NT2/D1 (cell line): ENCODE results near the gene SDF4.

Source experiments
- DNase-seq: peaks from one replicate; pipeline ENCODE4 v3.0.0-alpha.2; 2011; ENCODE audit warnings: low read depth, low spot score
- H3K27me3 ChIP-seq: 2 replicates; pipeline ENCODE4 v1.6.0; 2011; ENCODE audit warnings: mild to moderate bottlenecking; ENCODE audit not compliant: insufficient read length, insufficient read depth
- H3K36me3 ChIP-seq: 2 replicates; pipeline ENCODE4 v1.6.1; 2011; ENCODE audit warnings: mild to moderate bottlenecking, low read length, mixed read lengths; ENCODE audit not compliant: insufficient read depth, insufficient read length
- H3K4me1 ChIP-seq: 2 replicates; pipeline ENCODE4 v1.5.1; 2011; ENCODE audit not compliant: insufficient read depth, insufficient read length
- H3K4me3 ChIP-seq: 2 replicates; pipeline ENCODE4 v1.5.1; 2011; ENCODE audit warnings: low read depth; ENCODE audit not compliant: insufficient read length
- H3K9ac ChIP-seq: 2 replicates; pipeline ENCODE4 v1.6.0; 2011; ENCODE audit warnings: low read depth; ENCODE audit not compliant: insufficient read length
- H3K9me3 ChIP-seq: 2 replicates; pipeline ENCODE4 v1.5.1; 2011; ENCODE audit warnings: mild to moderate bottlenecking, low read length; ENCODE audit not compliant: insufficient read depth
- SUZ12 ChIP-seq: IDR thresholded peaks from 2 replicates; pipeline ENCODE4 v1.6.1; 2011; ENCODE audit not compliant: insufficient read length, insufficient read depth; ENCODE audit errors: extremely low read depth
- YY1 ChIP-seq: IDR thresholded peaks from 2 replicates; pipeline ENCODE4 v1.6.1; 2011; ENCODE audit not compliant: insufficient read length, insufficient read depth
- ZNF274 ChIP-seq: IDR thresholded peaks from 2 replicates; pipeline ENCODE4 v1.6.1; 2011; ENCODE audit warnings: mild to moderate bottlenecking, low read depth, low read length

The SDF4 gene

DNA sequence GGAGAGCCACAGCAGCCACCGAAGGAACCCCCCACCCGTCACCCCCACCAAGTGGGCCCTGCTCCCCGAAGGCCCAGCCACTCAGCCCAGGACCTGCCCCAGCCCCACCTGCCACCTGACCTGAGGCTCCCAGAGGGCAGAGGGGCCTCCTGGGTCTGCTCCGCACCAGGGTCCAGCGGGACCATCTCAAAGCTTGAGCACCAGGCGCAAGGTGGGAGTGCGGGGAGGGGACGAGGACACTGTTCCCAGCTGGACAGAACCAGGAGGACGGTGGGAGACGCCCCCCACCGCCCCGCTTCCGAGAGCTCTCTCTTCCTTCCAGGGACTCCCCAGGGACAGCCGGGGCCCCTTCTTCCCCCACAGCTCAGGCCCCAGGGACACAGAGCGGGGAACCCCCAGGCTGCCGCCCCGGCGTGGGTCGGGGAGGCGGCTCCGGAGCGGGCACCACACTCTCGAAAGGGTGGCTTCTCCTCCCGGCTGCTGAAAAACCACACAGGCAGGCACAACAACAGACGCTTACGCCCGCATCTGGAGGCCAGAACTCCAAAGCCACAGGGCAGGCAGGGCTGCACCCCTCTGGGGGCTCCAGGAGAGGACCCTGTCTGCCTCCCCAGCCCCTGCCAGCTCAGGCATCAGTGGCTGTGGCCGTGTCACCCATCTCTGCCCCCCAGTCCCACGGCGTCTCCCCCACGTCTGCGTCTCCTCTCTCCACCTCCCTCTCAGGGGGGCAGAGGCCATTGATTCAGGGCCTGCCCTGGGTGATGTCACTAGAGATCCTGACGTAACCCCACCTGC, 60.1 kb downstream of the SDF4 start:
- peaks cover 13% of the 10 kb centered on the region for H3K4me1 ChIP-seq
- TF ChIP-seq SUZ12: no peak
- TF ChIP-seq YY1: no peak
- TF ChIP-seq ZNF274: no peak
- H3K27me3 ChIP-seq: peaks cover 10% of the 10 kb centered on the region
- DNase-seq: no peak
- no peaks in the 10 kb centered on the region for H3K36me3 ChIP-seq
- no peaks in the 10 kb centered on the region for H3K9me3 ChIP-seq
- no peak overlapping the region for H3K4me3 ChIP-seq
- no peak overlapping the region for H3K9ac ChIP-seq

DNA sequence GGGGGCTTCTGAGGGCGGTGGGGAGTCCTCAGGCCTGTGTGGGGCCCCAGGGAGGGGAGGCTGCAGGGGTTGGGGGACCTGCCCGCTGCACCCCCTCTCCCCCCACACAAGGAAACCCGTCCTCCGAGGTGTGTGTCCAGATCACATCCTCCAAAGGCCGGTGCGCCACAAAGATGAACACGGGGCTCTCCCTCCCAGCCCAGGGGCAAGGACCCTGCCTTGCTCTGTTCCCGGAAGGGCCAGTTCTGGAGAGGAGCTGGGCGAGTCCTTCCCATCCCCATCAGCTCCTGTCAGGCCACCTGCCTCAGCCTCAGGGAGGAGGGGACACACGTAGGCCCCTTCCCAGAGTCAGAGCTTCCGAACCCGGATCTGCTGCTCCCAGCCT, 60.6 kb downstream of the SDF4 start:
- DNase-seq: no peak
- H3K27me3 ChIP-seq: peaks cover 6% of the 10 kb centered on the region
- no peaks in the 10 kb centered on the region for H3K36me3 ChIP-seq
- TF ChIP-seq ZNF274 (no peak), SUZ12 (no peak), YY1 (no peak)
- H3K4me3 ChIP-seq: no peak overlapping the region
- peaks cover 13% of the 10 kb centered on the region for H3K4me1 ChIP-seq
- H3K9me3 ChIP-seq: no peaks in the 10 kb centered on the region
- no peak overlapping the region for H3K9ac ChIP-seq

GRCh38 chr1:1170215-1171091, 61.3 kb downstream of the SDF4 start:
- Histone ChIP-seq H3K4me1 (peaks cover 13% of the 10 kb centered on the region), H3K9me3 (no peaks in the 10 kb centered on the region), H3K9ac (peak overlapping the region; percentile 42), H3K4me3 (no peak overlapping the region), H3K27me3 (peaks cover 2% of the 10 kb centered on the region), H3K36me3 (no peaks in the 10 kb centered on the region)
- TF ChIP-seq YY1 (no peak), ZNF274 (no peak), SUZ12 (no peak)
- no peak for DNase-seq

DNA sequence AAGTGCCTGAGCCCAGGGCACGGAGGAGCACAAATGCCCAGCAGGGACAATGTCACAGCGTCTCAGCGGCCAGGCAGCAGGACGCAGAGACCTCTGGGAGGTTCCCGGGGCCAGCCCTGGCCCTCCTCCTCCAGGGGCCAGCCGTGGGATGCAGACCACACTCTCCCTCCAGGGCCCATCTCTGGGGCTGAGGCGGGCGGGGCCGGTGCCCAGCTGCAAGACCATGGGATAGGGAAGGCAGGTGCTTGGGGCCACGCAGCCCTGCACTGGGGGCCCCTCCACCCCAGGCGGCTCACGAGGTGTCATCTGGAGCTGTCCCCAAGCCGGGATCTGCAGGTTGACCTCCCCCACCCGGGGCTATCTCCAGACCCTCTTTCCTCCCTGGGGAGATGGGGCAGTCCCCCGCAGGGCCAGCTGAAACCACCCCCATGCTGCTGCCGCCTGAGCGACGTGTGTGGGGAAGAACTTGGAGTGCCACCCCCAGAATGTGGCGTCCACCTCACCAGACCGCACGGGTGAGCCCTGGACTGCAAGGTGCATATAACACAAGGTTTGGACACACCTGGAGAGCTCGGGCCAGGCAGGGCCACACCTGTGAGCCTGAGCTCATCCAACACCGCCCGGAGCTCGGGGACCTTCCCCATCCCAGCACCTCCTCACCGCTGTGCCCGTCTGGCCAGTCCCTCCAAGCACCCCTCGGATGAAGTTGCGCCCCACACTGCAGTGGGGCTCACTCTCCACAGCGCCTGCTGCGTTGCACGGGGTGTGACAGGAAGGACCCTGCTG, 62.2 kb downstream of the SDF4 start:
- Histone ChIP-seq H3K9me3 (no peaks in the 10 kb centered on the region), H3K4me3 (no peak overlapping the region), H3K27me3 (no peaks in the 10 kb centered on the region), H3K36me3 (no peaks in the 10 kb centered on the region), H3K9ac (no peak overlapping the region), H3K4me1 (peaks cover 13% of the 10 kb centered on the region)
- no peak for DNase-seq
- TF ChIP-seq YY1 (no peak), ZNF274 (no peak), SUZ12 (no peak)

GRCh38 chr1:1168451-1169411, 63.1 kb downstream of the SDF4 start:
- no peaks in the 10 kb centered on the region for H3K9me3 ChIP-seq
- H3K9ac ChIP-seq: no peak overlapping the region
- DNase-seq: no peak
- no peaks in the 10 kb centered on the region for H3K27me3 ChIP-seq
- H3K36me3 ChIP-seq: no peaks in the 10 kb centered on the region
- TF ChIP-seq ZNF274 (no peak), SUZ12 (no peak), YY1 (no peak)
- peaks cover 13% of the 10 kb centered on the region for H3K4me1 ChIP-seq
- no peak overlapping the region for H3K4me3 ChIP-seq

DNA sequence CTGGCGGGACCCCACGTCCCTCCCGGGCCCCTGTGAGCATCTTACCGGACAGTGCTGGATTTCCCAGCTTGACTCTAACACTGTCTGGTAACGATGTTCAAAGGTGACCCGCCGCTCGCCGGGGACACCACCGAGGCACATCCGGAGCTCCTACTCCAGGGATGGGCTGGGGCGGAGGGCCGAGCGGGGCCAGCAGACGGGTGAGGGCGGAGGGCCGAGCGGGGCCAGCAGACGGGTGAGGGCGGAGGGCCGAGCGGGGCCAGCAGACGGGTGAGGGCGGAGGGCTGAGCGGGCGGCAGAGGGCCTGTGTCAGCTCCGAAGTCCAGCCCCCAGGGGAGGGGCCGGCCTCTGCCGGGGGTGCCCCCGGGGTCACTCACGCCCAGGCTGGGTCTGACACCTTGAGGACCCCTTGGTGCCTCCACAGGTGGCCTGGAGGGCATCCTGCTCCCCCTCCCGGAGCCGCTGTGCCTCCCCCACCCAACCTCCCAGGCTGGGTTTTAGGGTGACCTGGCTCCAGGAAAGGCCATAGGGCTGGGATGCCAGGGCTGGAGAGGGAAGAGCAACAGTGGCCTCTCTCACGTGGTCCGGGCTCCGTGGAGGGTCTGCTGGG, 63.9 kb downstream of the SDF4 start:
- TF ChIP-seq ZNF274 (no peak), SUZ12 (no peak), YY1 (no peak)
- Histone ChIP-seq H3K27me3 (no peaks in the 10 kb centered on the region), H3K9me3 (no peaks in the 10 kb centered on the region), H3K4me3 (no peak overlapping the region), H3K4me1 (peaks cover 10% of the 10 kb centered on the region), H3K9ac (no peak overlapping the region), H3K36me3 (no peaks in the 10 kb centered on the region)
- no peak for DNase-seq
